ENCODE results near the gene MBD2.

DNA sequence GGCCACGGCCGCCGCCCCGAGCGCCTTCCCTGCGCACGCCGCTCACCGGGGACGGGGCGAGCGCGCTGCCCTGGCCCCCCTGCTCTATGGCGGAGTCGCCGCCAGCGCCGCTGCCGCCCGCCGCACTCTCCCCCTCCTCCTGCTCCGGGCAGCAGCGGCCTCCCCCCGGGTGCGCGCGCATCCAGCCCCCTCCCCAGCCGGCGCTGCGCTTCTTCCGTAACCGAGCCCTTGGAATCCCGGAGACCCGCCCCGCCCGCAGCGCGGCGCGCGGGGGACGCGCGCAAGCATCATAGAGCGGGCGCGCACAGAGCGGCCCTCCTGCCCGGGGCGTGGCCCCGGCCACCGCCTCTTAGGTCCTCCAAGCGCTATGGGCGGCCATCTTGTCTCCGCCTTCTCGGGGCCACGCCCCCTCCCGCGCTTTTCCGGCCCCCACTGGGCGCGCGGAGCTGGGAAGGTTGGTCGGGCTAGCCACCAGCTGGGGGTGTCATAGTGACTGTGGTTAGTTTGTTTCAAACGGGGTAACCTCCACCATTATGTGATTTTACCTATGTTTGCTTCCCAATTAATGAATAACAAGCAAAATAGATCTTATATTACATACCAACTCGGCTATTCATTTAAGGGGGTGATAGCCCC, at the start of gene MBD2:
- TF ChIP-seq, protein P1, sequence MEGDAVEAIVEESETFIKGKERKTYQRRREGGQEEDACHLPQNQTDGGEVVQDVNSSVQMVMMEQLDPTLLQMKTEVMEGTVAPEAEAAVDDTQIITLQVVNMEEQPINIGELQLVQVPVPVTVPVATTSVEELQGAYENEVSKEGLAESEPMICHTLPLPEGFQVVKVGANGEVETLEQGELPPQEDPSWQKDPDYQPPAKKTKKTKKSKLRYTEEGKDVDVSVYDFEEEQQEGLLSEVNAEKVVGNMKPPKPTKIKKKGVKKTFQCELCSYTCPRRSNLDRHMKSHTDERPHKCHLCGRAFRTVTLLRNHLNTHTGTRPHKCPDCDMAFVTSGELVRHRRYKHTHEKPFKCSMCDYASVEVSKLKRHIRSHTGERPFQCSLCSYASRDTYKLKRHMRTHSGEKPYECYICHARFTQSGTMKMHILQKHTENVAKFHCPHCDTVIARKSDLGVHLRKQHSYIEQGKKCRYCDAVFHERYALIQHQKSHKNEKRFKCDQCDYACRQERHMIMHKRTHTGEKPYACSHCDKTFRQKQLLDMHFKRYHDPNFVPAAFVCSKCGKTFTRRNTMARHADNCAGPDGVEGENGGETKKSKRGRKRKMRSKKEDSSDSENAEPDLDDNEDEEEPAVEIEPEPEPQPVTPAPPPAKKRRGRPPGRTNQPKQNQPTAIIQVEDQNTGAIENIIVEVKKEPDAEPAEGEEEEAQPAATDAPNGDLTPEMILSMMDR (optimal IDR thresholded peaks at IDR 0.05 in 1 of 3, IDR thresholded peaks at IDR 0.05 in 1 of 3, conservative IDR thresholded peaks at IDR 0.05 in 1 of 3; ENCODE audit: extremely low read depth in 1 of 3, insufficient read depth in 2 of 3, low read length in 3 of 3) = peak in 2 of 3 experiments; percentile 16 to 50
- no peak for TF ChIP-seq EZH2 (IDR thresholded peaks at IDR 0.05; ENCODE audit: low read length)

Measured in keratinocyte (primary cell).